NOMO-1 treated with DMSO at 0.1 percent for 48 hours (cell line): ENCODE measurements around the gene BAHCC1.

Experiments
- DNase-seq: peaks from one replicate; lab custom pipeline; 2025; ENCODE audit not compliant: unreplicated experiment; lab: John Stamatoyannopoulos, UW

Gene BAHCC1

GRCh38 chr17:81366648-81367047, 28.6 kb upstream of the BAHCC1 start:
- no peak for DNase-seq

- DNase-seq: no peak
Measured at GRCh38 chr17:81367171-81367570, 28.1 kb upstream of the BAHCC1 start.

- DNase-seq: no peak
Measured at GRCh38 chr17:81368161-81369022, 26.9 kb upstream of the BAHCC1 start.

GRCh38 chr17:81370294-81370693, 25.0 kb upstream of the BAHCC1 start:
- no peak for DNase-seq

GRCh38 chr17:81371910-81372760, 23.1 kb upstream of the BAHCC1 start:
- DNase-seq: peak; percentile 16

GRCh38 chr17:81373536-81374160, 21.6 kb upstream of the BAHCC1 start:
- DNase-seq: no peak

GRCh38 chr17:81374890-81375289, 20.4 kb upstream of the BAHCC1 start:
- no peak for DNase-seq

GRCh38 chr17:81376946-81377714, 18.1 kb upstream of the BAHCC1 start:
- DNase-seq: no peak

- no peak for DNase-seq
Measured at GRCh38 chr17:81378941-81379511, 16.2 kb upstream of the BAHCC1 start.

GRCh38 chr17:81379523-81379942, 15.7 kb upstream of the BAHCC1 start:
- DNase-seq: no peak

GRCh38 chr17:81380131-81380530, 15.1 kb upstream of the BAHCC1 start:
- DNase-seq: no peak

GRCh38 chr17:81380666-81381518, 14.4 kb upstream of the BAHCC1 start:
- DNase-seq: no peak

- DNase-seq: no peak
Measured at GRCh38 chr17:81381632-81382577, 13.4 kb upstream of the BAHCC1 start.

GRCh38 chr17:81382851-81383250, 12.4 kb upstream of the BAHCC1 start:
- no peak for DNase-seq

GRCh38 chr17:81383504-81384421, 11.5 kb upstream of the BAHCC1 start:
- DNase-seq: no peak

GRCh38 chr17:81384929-81385319, 10.3 kb upstream of the BAHCC1 start:
- DNase-seq: no peak

- no peak for DNase-seq
Measured at GRCh38 chr17:81385320-81386111, 9.7 kb upstream of the BAHCC1 start.
